Adrenal gland (tissue), 12 donors: Measurements from ENCODE around the gene SMIM23. TPM values are rescaled to one million over a fixed set of nuclear protein-coding genes. Genes with fewer than 3 reads are reported as not detected.

Experiments
- DNase-seq, 7 donors: peaks; one replicate each; pipeline ENCODE4 v3.0.0-alpha.2; 2019 to 2020
- H3K27ac ChIP-seq, 5 donors: fragments of 200-600 bp; sonication (generic) in 4 of 5; 1 replicate in 3 of 5; 2 replicates in 2 of 5; pipeline versions ENCODE4 v1.5.1 to v1.8.0; 2016 to 2020; ENCODE audit warnings: mild to moderate bottlenecking in 1 of 5
- H3K27me3 ChIP-seq: fragments of 200-600 bp; 2 replicates; pipeline ENCODE4 v1.8.0; 2021
- H3K36me3 ChIP-seq, 2 donors: fragments of 200-600 bp; replicated peaks in 1 of 2; 1 replicate in 1 of 2; 2 replicates in 1 of 2; pipeline versions ENCODE4 v1.5.1 to v1.8.0; 2018 to 2022
- H3K4me1 ChIP-seq, 2 donors: fragments of 200-600 bp; replicated peaks in 1 of 2; 1 replicate in 1 of 2; 2 replicates in 1 of 2; pipeline versions ENCODE4 v1.5.1 to v1.8.0; 2018 to 2021
- H3K4me3 ChIP-seq, 4 donors: fragments of 200-600 bp; sonication (generic) in 3 of 4; one replicate each; pipeline ENCODE4 v1.5.1; 2016 to 2018
- H3K9me3 ChIP-seq, 3 donors: fragments of 200-600 bp; sonication (generic) in 1 of 3; replicated peaks in 1 of 3; 1 replicate in 2 of 3; 2 replicates in 1 of 3; pipeline versions ENCODE4 v1.5.1 to v1.8.0; 2016 to 2021
- CTCF ChIP-seq, 6 experiments: fragments of 450-650 bp in 4 of 6; fragments of 200-600 bp in 2 of 6; sonication (generic) in 1 of 6; IDR thresholded peaks; 1 replicate in 5 of 6; 2 replicates in 1 of 6; pipeline versions ENCODE4 v1.5.1 to v1.8.0; 2016 to 2021; ENCODE audit warnings: antibody characterized with exemption in 6 of 6, mild to moderate bottlenecking in 2 of 6, moderate library complexity in 1 of 6
- POLR2A ChIP-seq, 2 donors: fragments of 450-650 bp; IDR thresholded peaks; one replicate each; pipeline ENCODE4 v1.6.1; 2017; ENCODE audit warnings: antibody characterized with exemption in 2 of 2, mild to moderate bottlenecking in 2 of 2, moderate library complexity in 1 of 2
- WGBS, 4 donors: extraction: QIAGEN DNeasy Blood & Tissue Kit in 2 of 4; methylation state at CpG; one replicate each; pipeline versions ENCODE4 v1.1.5 to v1.1.7; 2013 to 2017; 5-methylcytosine and 5-hydroxymethylcytosine counted together
- intact Hi-C, 2 donors: fragments of 100-400 bp; cut with DNase I; formaldehyde crosslinking; loops; one replicate each; pipeline versions ENCODE4 v1.14.1 to v1.15.0; 2022 to 2023
- polyA plus RNA-seq, 3 donors: library from polyadenylated mRNA; stranded (reverse); fragments of 200-250 nt in 2 of 3; fragments of 350-450 nt in 1 of 3; fragmentation: Illumina TruSeq in 1 of 3; extraction: RNeasy Lipid Tissue Mini Kit (QIAGEN cat#74804) in 1 of 3; gene quantifications; one replicate each; pipeline ENCODE4 v1.2.3, GENCODE V29; 2013 to 2014
- total RNA-seq, 9 donors: library from RNA; depleted of rRNA in 4 of 9; stranded (reverse); fragments of >200 nt in 4 of 9; fragments of 120-200 nt in 1 of 9; fragmentation: NEBNext Ultra II Directional in 1 of 9; extraction: Animal tissue kit (Norgen Biotek cat#: 25700) in 1 of 9; gene quantifications; one replicate each; pipeline versions ENCODE4 v1.1.0 to v1.2.4, GENCODE V29; 2013 to 2023
- donor health status: healthy with polysubstance abuse.
- donor health status: Bipolar disorder and iron deficiency.
- donor health status: DM: yes; HTN: yes; CAD: no.
- donor health status: DM: no; HTN: no; CAD: no.
- donor health status: DM: no; HTN: no; CAD: no.
- donor health status: DM: yes; HTN: yes; CAD: no.

Gene SMIM23
- total and polyA plus RNA-seq, 12 donors, result not detected

GRCh38 chr5:171762903-171763302 is 22.7 kb upstream of the SMIM23 start:
- Histone ChIP-seq H3K4me1 (no peaks in the 10 kb centered on the region), H3K9me3 (peaks cover 0 to 12% (median 0%) of the 10 kb centered on the region in 3 donors), H3K36me3 (no peaks in the 10 kb centered on the region), H3K27ac (no peak overlapping the region), H3K27me3 (no peaks in the 10 kb centered on the region), H3K4me3 (no peak overlapping the region)
- 65 to 79% (median 76%) methylated on average over 15 to 20 of the region's 20 CpGs for WGBS, 4 donors
- DNase-seq, result no peak
- TF ChIP-seq POLR2A (IDR thresholded peaks at IDR 0.05) (no peak), CTCF (IDR thresholded peaks at IDR 0.05) (no peak)
- intact Hi-C loops, result no loop called here

- H3K27ac ChIP-seq, result no peak overlapping the region
- 86 to 92% (median 90%) methylated on average over 8 of the region's 8 CpGs for WGBS, 4 donors
- H3K4me3 ChIP-seq, result no peak overlapping the region
- DNase-seq, result no peak
- TF ChIP-seq POLR2A (IDR thresholded peaks at IDR 0.05), result no peak
- TF ChIP-seq CTCF (IDR thresholded peaks at IDR 0.05), result no peak
- intact Hi-C loops, result no loop called here
- H3K36me3 ChIP-seq, result no peaks in the 10 kb centered on the region
- no peaks in the 10 kb centered on the region for H3K27me3 ChIP-seq
- H3K9me3 ChIP-seq, result peaks cover 0 to 12% (median 0%) of the 10 kb centered on the region in 3 donors
- no peaks in the 10 kb centered on the region for H3K4me1 ChIP-seq
These were observed 21.4 kb upstream of the SMIM23 start for GRCh38 chr5:171764265-171764664.

GRCh38 chr5:171766875-171767274 is 18.7 kb upstream of the SMIM23 start:
- Histone ChIP-seq H3K27ac (no peak overlapping the region), H3K9me3 (peaks cover 0 to 12% (median 0%) of the 10 kb centered on the region in 3 donors), H3K4me1 (no peaks in the 10 kb centered on the region), H3K4me3 (no peak overlapping the region), H3K27me3 (no peaks in the 10 kb centered on the region), H3K36me3 (no peaks in the 10 kb centered on the region)
- TF ChIP-seq POLR2A (IDR thresholded peaks at IDR 0.05) (no peak), CTCF (IDR thresholded peaks at IDR 0.05) (no peak)
- DNase-seq, result no peak
- 75 to 88% (median 81%) methylated on average over 2 of the region's 2 CpGs for WGBS, 4 donors
- intact Hi-C loops, result no loop called here

- no peaks in the 10 kb centered on the region for H3K36me3 ChIP-seq
- no peak overlapping the region for H3K4me3 ChIP-seq
- TF ChIP-seq CTCF (IDR thresholded peaks at IDR 0.05) (no peak), POLR2A (IDR thresholded peaks at IDR 0.05) (no peak)
- H3K4me1 ChIP-seq, result no peaks in the 10 kb centered on the region
- 36 to 46% (median 41%) methylated on average over 4 of the region's 4 CpGs for WGBS, 4 donors
- intact Hi-C loops, result no loop called here
- no peak for DNase-seq
- H3K27me3 ChIP-seq, result no peaks in the 10 kb centered on the region
- H3K9me3 ChIP-seq, result peaks cover 0 to 12% (median 0%) of the 10 kb centered on the region in 3 donors
- H3K27ac ChIP-seq, result no peak overlapping the region
These were observed 15.5 kb upstream of the SMIM23 start for GRCh38 chr5:171770153-171770552.
